ENCODE data around the gene PTOV1.
A peak's percentile ranks its signal among the peaks of the same experiment; 100 is the strongest.

The PTOV1 gene

GRCh38 chr19:49851456-49852259, 699 bp downstream of the PTOV1 start:
- H3K4me3 ChIP-seq (ENCODE audit: insufficient read depth, low read depth, low read length, poor library complexity, severe bottlenecking), result peak overlapping the region; percentile 98
- H3K36me3 ChIP-seq (ENCODE audit: control insufficient read depth, insufficient read depth, low read length), result peaks cover 16% of the 10 kb centered on the region
- H3K27ac ChIP-seq (ENCODE audit: insufficient read depth, low read length, poor library complexity, severe bottlenecking), result peak overlapping the region; percentile 40
- no peaks in the 10 kb centered on the region for H3K27me3 ChIP-seq (replicated peaks; ENCODE audit: control insufficient read depth, insufficient read depth, low read length, poor library complexity, severe bottlenecking)
- peaks cover 3% of the 10 kb centered on the region for H3K4me1 ChIP-seq (ENCODE audit: control insufficient read depth, insufficient read depth, low read length, poor library complexity, severe bottlenecking)
- no peaks in the 10 kb centered on the region for H3K9me3 ChIP-seq (ENCODE audit: control insufficient read depth, low read length)
- DNase-seq, result peak in 1 of 3 donors; percentile 15

GRCh38 chr19:49852631-49853126, 1.7 kb downstream of the PTOV1 start:
- Histone ChIP-seq H3K4me1 (ENCODE audit: control insufficient read depth, insufficient read depth, low read length, poor library complexity, severe bottlenecking) (peaks cover 3% of the 10 kb centered on the region), H3K4me3 (ENCODE audit: insufficient read depth, low read depth, low read length, poor library complexity, severe bottlenecking) (no peak overlapping the region)
- no peak for DNase-seq

GRCh38 chr19:49853852-49854377, 3.0 kb downstream of the PTOV1 start:
- H3K4me1 ChIP-seq (ENCODE audit: control insufficient read depth, insufficient read depth, low read length, poor library complexity, severe bottlenecking), result peaks cover 3% of the 10 kb centered on the region
- no peak overlapping the region for H3K27ac ChIP-seq (ENCODE audit: insufficient read depth, low read length, poor library complexity, severe bottlenecking)
- no peak overlapping the region for H3K4me3 ChIP-seq (ENCODE audit: insufficient read depth, low read depth, low read length, poor library complexity, severe bottlenecking)
- no peak for DNase-seq
- peaks cover 32% of the 10 kb centered on the region for H3K36me3 ChIP-seq (ENCODE audit: control insufficient read depth, insufficient read depth, low read length)
- no peaks in the 10 kb centered on the region for H3K27me3 ChIP-seq (replicated peaks; ENCODE audit: control insufficient read depth, insufficient read depth, low read length, poor library complexity, severe bottlenecking)
- H3K9me3 ChIP-seq (ENCODE audit: control insufficient read depth, low read length), result no peaks in the 10 kb centered on the region

More at GRCh38 chr19:49852631-49853126, 1.7 kb downstream of the PTOV1 start:
- H3K27me3 ChIP-seq (replicated peaks; ENCODE audit: control insufficient read depth, insufficient read depth, low read length, poor library complexity, severe bottlenecking), result no peaks in the 10 kb centered on the region
- peaks cover 20% of the 10 kb centered on the region for H3K36me3 ChIP-seq (ENCODE audit: control insufficient read depth, insufficient read depth, low read length)
- no peaks in the 10 kb centered on the region for H3K9me3 ChIP-seq (ENCODE audit: control insufficient read depth, low read length)
- no peak overlapping the region for H3K27ac ChIP-seq (ENCODE audit: insufficient read depth, low read length, poor library complexity, severe bottlenecking)

GRCh38 chr19:49854378-49855263, 3.7 kb downstream of the PTOV1 start:
- H3K4me1 ChIP-seq (ENCODE audit: control insufficient read depth, insufficient read depth, low read length, poor library complexity, severe bottlenecking), result peaks cover 3% of the 10 kb centered on the region
- no peak for DNase-seq
- no peaks in the 10 kb centered on the region for H3K27me3 ChIP-seq (replicated peaks; ENCODE audit: control insufficient read depth, insufficient read depth, low read length, poor library complexity, severe bottlenecking)
- H3K36me3 ChIP-seq (ENCODE audit: control insufficient read depth, insufficient read depth, low read length), result peaks cover 34% of the 10 kb centered on the region
- H3K27ac ChIP-seq (ENCODE audit: insufficient read depth, low read length, poor library complexity, severe bottlenecking), result no peak overlapping the region
- H3K4me3 ChIP-seq (ENCODE audit: insufficient read depth, low read depth, low read length, poor library complexity, severe bottlenecking), result no peak overlapping the region
- H3K9me3 ChIP-seq (ENCODE audit: control insufficient read depth, low read length), result no peaks in the 10 kb centered on the region

- peaks cover 40% of the 10 kb centered on the region for H3K36me3 ChIP-seq (ENCODE audit: control insufficient read depth, insufficient read depth, low read length)
- H3K27ac ChIP-seq (ENCODE audit: insufficient read depth, low read length, poor library complexity, severe bottlenecking), result no peak overlapping the region
- H3K27me3 ChIP-seq (replicated peaks; ENCODE audit: control insufficient read depth, insufficient read depth, low read length, poor library complexity, severe bottlenecking), result no peaks in the 10 kb centered on the region
- DNase-seq, result no peak
- H3K9me3 ChIP-seq (ENCODE audit: control insufficient read depth, low read length), result no peaks in the 10 kb centered on the region
- H3K4me3 ChIP-seq (ENCODE audit: insufficient read depth, low read depth, low read length, poor library complexity, severe bottlenecking), result no peak overlapping the region
- peaks cover 3% of the 10 kb centered on the region for H3K4me1 ChIP-seq (ENCODE audit: control insufficient read depth, insufficient read depth, low read length, poor library complexity, severe bottlenecking)
Measured at GRCh38 chr19:49855277-49855675, 4.3 kb downstream of the PTOV1 start.

GRCh38 chr19:49855676-49856573, 5.0 kb downstream of the PTOV1 start:
- DNase-seq, result no peak
- Histone ChIP-seq H3K27me3 (replicated peaks; ENCODE audit: control insufficient read depth, insufficient read depth, low read length, poor library complexity, severe bottlenecking) (no peaks in the 10 kb centered on the region), H3K4me1 (ENCODE audit: control insufficient read depth, insufficient read depth, low read length, poor library complexity, severe bottlenecking) (peaks cover 3% of the 10 kb centered on the region), H3K36me3 (ENCODE audit: control insufficient read depth, insufficient read depth, low read length) (peaks cover 47% of the 10 kb centered on the region), H3K27ac (ENCODE audit: insufficient read depth, low read length, poor library complexity, severe bottlenecking) (no peak overlapping the region), H3K4me3 (ENCODE audit: insufficient read depth, low read depth, low read length, poor library complexity, severe bottlenecking) (no peak overlapping the region), H3K9me3 (ENCODE audit: control insufficient read depth, low read length) (no peaks in the 10 kb centered on the region)

- peaks cover 52% of the 10 kb centered on the region for H3K36me3 ChIP-seq (ENCODE audit: control insufficient read depth, insufficient read depth, low read length)
- no peak overlapping the region for H3K4me3 ChIP-seq (ENCODE audit: insufficient read depth, low read depth, low read length, poor library complexity, severe bottlenecking)
- H3K9me3 ChIP-seq (ENCODE audit: control insufficient read depth, low read length), result no peaks in the 10 kb centered on the region
- H3K27me3 ChIP-seq (replicated peaks; ENCODE audit: control insufficient read depth, insufficient read depth, low read length, poor library complexity, severe bottlenecking), result no peaks in the 10 kb centered on the region
- no peak overlapping the region for H3K27ac ChIP-seq (ENCODE audit: insufficient read depth, low read length, poor library complexity, severe bottlenecking)
- H3K4me1 ChIP-seq (ENCODE audit: control insufficient read depth, insufficient read depth, low read length, poor library complexity, severe bottlenecking), result peaks cover 3% of the 10 kb centered on the region
- DNase-seq, result no peak
Measured at GRCh38 chr19:49856574-49857021, 5.6 kb downstream of the PTOV1 start.

- Histone ChIP-seq H3K27me3 (replicated peaks; ENCODE audit: control insufficient read depth, insufficient read depth, low read length, poor library complexity, severe bottlenecking) (no peaks in the 10 kb centered on the region), H3K9me3 (ENCODE audit: control insufficient read depth, low read length) (no peaks in the 10 kb centered on the region), H3K4me3 (ENCODE audit: insufficient read depth, low read depth, low read length, poor library complexity, severe bottlenecking) (no peak overlapping the region), H3K36me3 (ENCODE audit: control insufficient read depth, insufficient read depth, low read length) (peaks cover 55% of the 10 kb centered on the region), H3K27ac (ENCODE audit: insufficient read depth, low read length, poor library complexity, severe bottlenecking) (no peak overlapping the region), H3K4me1 (ENCODE audit: control insufficient read depth, insufficient read depth, low read length, poor library complexity, severe bottlenecking) (no peaks in the 10 kb centered on the region)
- no peak for DNase-seq
Measured at GRCh38 chr19:49857061-49857837, 6.3 kb downstream of the PTOV1 start.

GRCh38 chr19:49857838-49858087, 6.8 kb downstream of the PTOV1 start:
- H3K27me3 ChIP-seq (replicated peaks; ENCODE audit: control insufficient read depth, insufficient read depth, low read length, poor library complexity, severe bottlenecking), result no peaks in the 10 kb centered on the region
- no peak overlapping the region for H3K4me3 ChIP-seq (ENCODE audit: insufficient read depth, low read depth, low read length, poor library complexity, severe bottlenecking)
- H3K36me3 ChIP-seq (ENCODE audit: control insufficient read depth, insufficient read depth, low read length), result peaks cover 55% of the 10 kb centered on the region
- no peak overlapping the region for H3K27ac ChIP-seq (ENCODE audit: insufficient read depth, low read length, poor library complexity, severe bottlenecking)
- DNase-seq, result no peak
- no peaks in the 10 kb centered on the region for H3K9me3 ChIP-seq (ENCODE audit: control insufficient read depth, low read length)
- no peaks in the 10 kb centered on the region for H3K4me1 ChIP-seq (ENCODE audit: control insufficient read depth, insufficient read depth, low read length, poor library complexity, severe bottlenecking)
